Brain microvascular endothelial cell (primary cell): Measurements from ENCODE around the gene SST.
"Not testable (repeated sequence)": the region's sequence is repeated elsewhere in the genome, so short reads cannot be mapped to it uniquely, and the experiment has no call there.

Source experiments
- DNase-seq: peaks from one replicate; pipeline ENCODE4 v3.0.0-alpha.2; 2020
- H3K27ac ChIP-seq: fragments of 250-450 bp; sonication (Bioruptor Pico); 2 replicates; pipeline ENCODE4 v1.5.1; 2020; ENCODE audit warnings: mild to moderate bottlenecking, moderate library complexity
- H3K27me3 ChIP-seq: fragments of 250-450 bp; sonication (Bioruptor Pico); replicated peaks from 2 replicates; pipeline ENCODE4 v1.5.1; 2020; ENCODE audit warnings: mild to moderate bottlenecking
- H3K36me3 ChIP-seq: fragments of 250-450 bp; sonication (Bioruptor Pico); replicated peaks from 2 replicates; pipeline ENCODE4 v1.5.1; 2020; ENCODE audit warnings: mild to moderate bottlenecking
- H3K4me3 ChIP-seq: 2 replicates; pipeline ENCODE4 v1.5.1; 2011; ENCODE audit warnings: low read depth, mild to moderate bottlenecking, control low read depth, low read length, moderate library complexity
- in situ Hi-C: cut with HindIII; loops from 2 replicates; pipeline ENCODE4 v1.10.0; 2017; ENCODE audit warnings: low sequenced_read_pairs, low pct_ligation_motif_present
- TF ChIP-seq, protein P1 (sequence below): IDR thresholded peaks from 2 replicates; pipeline ENCODE4 v1.5.1; 2011; ENCODE audit warnings: low read depth, mild to moderate bottlenecking, moderate library complexity, low read length, control low read depth, inconsistent platforms; ENCODE audit errors: missing control alignments

The SST gene

DNA sequence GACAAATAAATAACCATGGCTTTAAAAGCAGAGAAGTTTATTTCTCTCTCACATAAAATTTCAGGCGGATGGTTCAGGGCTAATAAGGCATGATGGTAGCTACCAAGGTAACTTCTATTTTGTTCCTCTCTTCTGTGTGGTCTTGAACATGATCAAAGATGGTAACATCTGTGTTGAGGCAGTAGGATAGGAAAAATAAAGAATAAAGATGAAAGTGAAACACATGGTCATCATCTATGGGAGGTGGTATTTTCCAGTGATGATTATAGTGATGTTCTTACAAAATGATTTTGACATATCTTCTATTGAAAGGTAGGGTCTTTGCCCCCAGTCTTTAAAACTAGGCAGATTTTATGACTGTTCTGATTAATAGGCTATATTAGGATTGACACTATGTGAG lies 14.2 kb upstream of the SST start:
- no peak overlapping the region for H3K4me3 ChIP-seq
- peaks cover 13% of the 10 kb centered on the region for H3K27me3 ChIP-seq
- in situ Hi-C loops = loop anchor here (25.0 kb wide), 1 partner anchor 472 kb away; no protein-coding TSS in a partner anchor
- H3K36me3 ChIP-seq = no peaks in the 10 kb centered on the region
- no peak overlapping the region for H3K27ac ChIP-seq
- DNase-seq = no peak
- TF ChIP-seq, protein P1, sequence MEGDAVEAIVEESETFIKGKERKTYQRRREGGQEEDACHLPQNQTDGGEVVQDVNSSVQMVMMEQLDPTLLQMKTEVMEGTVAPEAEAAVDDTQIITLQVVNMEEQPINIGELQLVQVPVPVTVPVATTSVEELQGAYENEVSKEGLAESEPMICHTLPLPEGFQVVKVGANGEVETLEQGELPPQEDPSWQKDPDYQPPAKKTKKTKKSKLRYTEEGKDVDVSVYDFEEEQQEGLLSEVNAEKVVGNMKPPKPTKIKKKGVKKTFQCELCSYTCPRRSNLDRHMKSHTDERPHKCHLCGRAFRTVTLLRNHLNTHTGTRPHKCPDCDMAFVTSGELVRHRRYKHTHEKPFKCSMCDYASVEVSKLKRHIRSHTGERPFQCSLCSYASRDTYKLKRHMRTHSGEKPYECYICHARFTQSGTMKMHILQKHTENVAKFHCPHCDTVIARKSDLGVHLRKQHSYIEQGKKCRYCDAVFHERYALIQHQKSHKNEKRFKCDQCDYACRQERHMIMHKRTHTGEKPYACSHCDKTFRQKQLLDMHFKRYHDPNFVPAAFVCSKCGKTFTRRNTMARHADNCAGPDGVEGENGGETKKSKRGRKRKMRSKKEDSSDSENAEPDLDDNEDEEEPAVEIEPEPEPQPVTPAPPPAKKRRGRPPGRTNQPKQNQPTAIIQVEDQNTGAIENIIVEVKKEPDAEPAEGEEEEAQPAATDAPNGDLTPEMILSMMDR = no peak

GRCh38 chr3:187681756-187682155 lies 11.6 kb upstream of the SST start:
- not testable (repeated sequence) for H3K27me3 ChIP-seq, H3K36me3 ChIP-seq, H3K4me3 ChIP-seq, H3K27ac ChIP-seq, DNase-seq
- in situ Hi-C loops = loop anchor here (25.0 kb wide), 1 partner anchor 469 kb away; no protein-coding TSS in a partner anchor

- in situ Hi-C loops = loop anchor here (10.0 to 25.0 kb wide), 2 partner anchors 365 to 468 kb away; no protein-coding TSS in a partner anchor
- H3K27ac ChIP-seq = no peak overlapping the region
- H3K4me3 ChIP-seq = no peak overlapping the region
- H3K36me3 ChIP-seq = no peaks in the 10 kb centered on the region
- DNase-seq = peak; percentile 65
- TF ChIP-seq, protein P1 = peak; percentile 99
- H3K27me3 ChIP-seq = peaks cover 2% of the 10 kb centered on the region
Measured at GRCh38 chr3:187679638-187680396, 9.6 kb upstream of the SST start.

DNA sequence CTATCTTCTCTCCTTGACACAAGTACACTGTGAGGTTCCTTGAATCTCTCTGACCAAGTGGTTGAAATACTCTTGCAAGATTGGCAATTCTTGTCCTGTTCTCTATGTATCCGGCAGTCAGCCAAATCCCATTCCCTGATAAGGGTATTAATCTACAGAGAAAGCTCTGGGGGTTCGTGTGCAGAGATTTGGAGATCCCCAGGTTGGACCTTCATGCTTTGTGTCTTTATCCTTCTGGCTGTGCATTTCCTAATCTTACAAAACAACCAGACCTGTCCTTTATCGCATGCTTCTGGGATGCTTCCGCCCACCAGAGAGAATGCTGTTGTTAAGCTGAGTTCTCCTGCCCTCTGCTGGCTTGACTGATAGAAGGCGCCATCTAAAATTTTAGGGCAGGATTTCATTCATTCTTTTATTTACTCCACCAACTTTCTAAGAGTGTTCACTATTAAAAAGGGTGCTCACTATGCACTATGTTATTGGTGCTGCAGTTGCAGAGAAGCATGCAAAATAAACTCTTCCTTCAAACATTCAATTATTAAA lies 8.6 kb upstream of the SST start:
- Histone ChIP-seq H3K27me3 (peaks cover 3% of the 10 kb centered on the region), H3K36me3 (no peaks in the 10 kb centered on the region), H3K4me3 (no peak overlapping the region), H3K27ac (no peak overlapping the region)
- in situ Hi-C loops = loop anchor here (10.0 to 25.0 kb wide), 2 partner anchors 364 to 466 kb away; no protein-coding TSS in a partner anchor
- TF ChIP-seq, protein P1 = peak; percentile 80
- DNase-seq = peak; percentile 69

DNA sequence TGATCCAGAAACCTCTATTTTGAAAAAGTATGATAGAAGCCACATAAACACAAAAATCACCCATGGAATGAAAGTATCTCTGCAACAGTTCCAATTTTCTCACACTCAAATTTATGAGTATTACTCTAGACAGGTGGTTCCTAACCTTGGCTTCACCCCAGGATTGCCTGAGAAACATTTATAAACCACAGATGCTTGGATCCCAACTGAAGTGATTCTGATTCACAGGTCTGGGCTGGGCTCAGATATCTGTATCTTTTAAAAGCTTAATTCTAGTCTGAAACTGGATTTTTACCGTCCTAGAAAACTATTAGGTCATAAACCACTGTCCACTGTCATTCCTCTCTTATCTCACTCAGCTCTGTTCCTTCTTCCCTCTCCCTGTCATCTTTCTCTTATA lies 7.4 kb upstream of the SST start:
- H3K27me3 ChIP-seq = peaks cover 3% of the 10 kb centered on the region
- in situ Hi-C loops = loop anchor here (10.0 to 25.0 kb wide), 2 partner anchors 363 to 465 kb away; no protein-coding TSS in a partner anchor
- DNase-seq = no peak

DNA sequence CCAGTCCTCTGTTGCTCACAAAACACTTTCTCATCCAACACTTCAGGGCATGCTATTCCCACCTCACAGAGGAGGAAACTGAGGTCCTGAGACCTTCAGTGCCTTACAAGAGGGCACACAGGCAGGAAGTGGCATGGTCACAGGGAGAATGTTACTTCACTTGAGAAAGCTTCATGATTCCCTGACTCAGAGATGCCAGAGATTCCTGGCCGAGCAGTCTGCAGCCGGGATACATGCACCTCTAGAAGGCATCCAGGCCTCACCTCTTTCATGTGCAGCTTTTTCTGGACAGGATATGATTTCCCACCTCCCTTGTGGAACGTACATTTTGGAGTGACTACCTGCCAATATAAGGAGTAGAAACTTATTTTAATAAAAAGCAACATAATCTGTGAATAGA lies 2.8 kb upstream of the SST start:
- H3K4me3 ChIP-seq = no peak overlapping the region
- no peak for DNase-seq
- H3K27ac ChIP-seq = no peak overlapping the region
- peaks cover 2% of the 10 kb centered on the region for H3K27me3 ChIP-seq
- in situ Hi-C loops = loop anchor here (10.0 kb wide), 1 partner anchor 358 kb away; no protein-coding TSS in a partner anchor
- H3K36me3 ChIP-seq = no peaks in the 10 kb centered on the region
- TF ChIP-seq, protein P1 = no peak

More for the DNA sequence above, 7.4 kb upstream of the SST start:
- H3K36me3 ChIP-seq = no peaks in the 10 kb centered on the region
- no peak overlapping the region for H3K27ac ChIP-seq
- no peak overlapping the region for H3K4me3 ChIP-seq
- TF ChIP-seq, protein P1 = no peak
